ENCODE measurements around the gene TDRD6.

GRCh38 chr6:46719099-46719498, 31.4 kb downstream of the TDRD6 start:
- TF ChIP-seq CTCF (IDR thresholded peaks at IDR 0.05), result no peak
- no peak for TF ChIP-seq POLR2AphosphoS5 (IDR thresholded peaks at IDR 0.05)
- no peak for TF ChIP-seq POLR2A (IDR thresholded peaks at IDR 0.05)

Measured in breast epithelium (tissue), 3 donors.